Adrenal gland (tissue), 5 donors: ENCODE measurements around the gene GPC6.

Experiments
- CTCF ChIP-seq, 6 experiments: fragments of 450-650 bp in 4 of 6; fragments of 200-600 bp in 2 of 6; sonication (generic) in 1 of 6; IDR thresholded peaks; 1 replicate in 5 of 6; 2 replicates in 1 of 6; pipeline versions ENCODE4 v1.5.1 to v1.8.0; 2016 to 2021; ENCODE audit warnings: antibody characterized with exemption in 6 of 6, mild to moderate bottlenecking in 2 of 6, moderate library complexity in 1 of 6
- POLR2A ChIP-seq, 2 donors: fragments of 450-650 bp; IDR thresholded peaks; one replicate each; pipeline ENCODE4 v1.6.1; 2017; ENCODE audit warnings: antibody characterized with exemption in 2 of 2, mild to moderate bottlenecking in 2 of 2, moderate library complexity in 1 of 2
- donor health status: DM: no; HTN: no; CAD: no.

GRCh38 chr13:94309997-94310855 is 1083.6 kb downstream of the GPC6 start:
- TF ChIP-seq CTCF (IDR thresholded peaks at IDR 0.05) (no peak), POLR2A (IDR thresholded peaks at IDR 0.05) (no peak)
